ENCODE data around the gene PRELID3B. TPM values are rescaled to one million over a fixed set of nuclear protein-coding genes. Genes with fewer than 3 reads are reported as not detected.
A peak's percentile ranks its signal among the peaks of the same experiment; 100 is the strongest.

PRELID3B gene
- total RNA-seq, 1 donor from 2014 or later = 54.2 TPM

DNA sequence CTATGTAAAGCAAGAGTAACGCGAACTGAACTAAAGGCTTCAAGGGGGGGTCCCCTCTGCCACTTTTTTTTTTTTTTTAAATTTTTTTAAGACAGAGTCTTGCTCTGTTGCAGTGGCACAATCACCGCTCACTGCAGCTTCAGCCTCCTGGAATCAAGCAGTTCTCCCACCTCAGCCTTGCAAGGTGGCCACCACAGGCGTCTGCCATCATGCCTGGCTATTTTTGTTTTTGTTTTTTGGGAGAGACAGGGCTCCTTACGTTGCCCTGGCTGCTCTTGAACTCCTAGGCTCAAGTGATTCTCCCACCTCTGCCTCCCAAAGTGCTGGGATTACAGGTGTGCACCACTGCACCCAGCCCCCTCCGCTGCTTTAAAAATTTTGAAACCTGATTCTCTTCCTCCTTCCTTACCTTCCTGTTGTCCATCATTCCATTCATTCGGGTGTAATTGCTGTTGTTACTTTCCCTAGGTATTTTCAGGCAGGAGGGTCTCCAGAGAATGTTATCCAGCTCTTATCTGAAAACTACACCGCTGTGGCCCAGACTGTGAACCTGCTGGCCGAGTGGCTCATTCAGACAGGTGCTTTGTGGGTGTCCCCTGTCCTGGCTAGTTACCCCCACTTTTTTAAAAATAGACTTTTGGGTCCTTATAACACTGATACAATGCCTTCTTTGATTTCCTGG, 56.2 kb downstream of the PRELID3B start:
- Mint-ChIP-seq H3K27ac (peak overlapping the region; percentile 43), H3K36me3 (ENCODE audit: low read depth) (peaks cover 58% of the 10 kb centered on the region), H3K9me3 (no peaks in the 10 kb centered on the region), H3K4me3 (no peak overlapping the region), H3K27me3 (no peaks in the 10 kb centered on the region), H3K4me1 (peaks cover 31% of the 10 kb centered on the region)
- intact Hi-C loops (cut with micrococcal nuclease) = no loop called here
- ATAC-seq (ENCODE audit: low read depth) (no peak), DNase-seq (no peak)
- POLR2A ChIA-PET = interaction anchor here (0.6 kb wide), 1 partner anchor 18 kb away, joined by 3 read pairs; no protein-coding TSS in a partner anchor
- TF ChIP-seq, protein P1, sequence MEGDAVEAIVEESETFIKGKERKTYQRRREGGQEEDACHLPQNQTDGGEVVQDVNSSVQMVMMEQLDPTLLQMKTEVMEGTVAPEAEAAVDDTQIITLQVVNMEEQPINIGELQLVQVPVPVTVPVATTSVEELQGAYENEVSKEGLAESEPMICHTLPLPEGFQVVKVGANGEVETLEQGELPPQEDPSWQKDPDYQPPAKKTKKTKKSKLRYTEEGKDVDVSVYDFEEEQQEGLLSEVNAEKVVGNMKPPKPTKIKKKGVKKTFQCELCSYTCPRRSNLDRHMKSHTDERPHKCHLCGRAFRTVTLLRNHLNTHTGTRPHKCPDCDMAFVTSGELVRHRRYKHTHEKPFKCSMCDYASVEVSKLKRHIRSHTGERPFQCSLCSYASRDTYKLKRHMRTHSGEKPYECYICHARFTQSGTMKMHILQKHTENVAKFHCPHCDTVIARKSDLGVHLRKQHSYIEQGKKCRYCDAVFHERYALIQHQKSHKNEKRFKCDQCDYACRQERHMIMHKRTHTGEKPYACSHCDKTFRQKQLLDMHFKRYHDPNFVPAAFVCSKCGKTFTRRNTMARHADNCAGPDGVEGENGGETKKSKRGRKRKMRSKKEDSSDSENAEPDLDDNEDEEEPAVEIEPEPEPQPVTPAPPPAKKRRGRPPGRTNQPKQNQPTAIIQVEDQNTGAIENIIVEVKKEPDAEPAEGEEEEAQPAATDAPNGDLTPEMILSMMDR (IDR thresholded peaks at IDR 0.05) = no peak
- CTCF ChIA-PET = no interaction called here

DNA sequence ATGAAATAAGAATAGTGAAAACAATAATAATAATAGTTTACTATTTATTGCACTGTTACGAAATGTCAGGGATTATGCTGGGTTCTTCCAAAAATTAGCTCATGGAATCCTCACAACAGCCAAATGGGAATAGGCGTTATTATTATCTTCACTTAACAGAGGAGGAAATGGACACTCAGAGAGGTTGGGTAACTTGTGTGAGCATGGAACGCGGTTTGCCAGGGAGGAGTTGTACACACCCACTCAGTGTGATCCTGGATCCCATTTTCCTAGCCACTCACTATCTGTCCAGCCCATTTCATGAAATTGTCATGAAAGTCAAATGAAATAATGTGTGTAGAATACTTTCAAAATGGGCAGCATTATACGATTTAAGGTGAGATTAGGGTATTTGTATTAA, 56.9 kb downstream of the PRELID3B start:
- Mint-ChIP-seq H3K36me3 (ENCODE audit: low read depth) (peaks cover 50% of the 10 kb centered on the region), H3K9me3 (no peaks in the 10 kb centered on the region), H3K4me1 (peaks cover 31% of the 10 kb centered on the region), H3K27me3 (no peaks in the 10 kb centered on the region), H3K27ac (peak overlapping the region; percentile 18), H3K4me3 (no peak overlapping the region)
- ChIA-PET POLR2A (no interaction called here), CTCF (no interaction called here)
- TF ChIP-seq, protein P1 (IDR thresholded peaks at IDR 0.05) = no peak
- ATAC-seq (ENCODE audit: low read depth) = no peak
- no peak for DNase-seq
- intact Hi-C loops (cut with micrococcal nuclease) = no loop called here

DNA sequence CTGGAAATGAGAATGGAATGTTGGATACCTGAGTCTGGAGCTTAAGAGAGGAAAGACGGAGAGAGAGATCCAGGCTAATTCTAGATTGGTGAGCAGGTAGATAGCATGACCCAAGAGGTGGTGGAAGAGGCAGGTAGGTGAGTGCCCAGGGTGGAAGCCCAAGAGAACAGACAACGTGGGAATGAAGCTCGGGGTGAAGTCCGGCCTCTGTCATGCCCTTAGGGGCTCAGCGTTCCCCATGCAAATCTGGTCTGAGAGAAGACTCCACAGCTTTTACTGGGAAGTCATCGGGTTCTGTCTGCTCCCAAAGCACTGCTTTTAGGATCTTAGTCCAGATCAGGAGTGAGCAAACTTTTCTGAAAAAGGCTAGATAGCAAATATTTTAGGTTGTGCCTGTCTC, 57.9 kb downstream of the PRELID3B start:
- DNase-seq (no peak), ATAC-seq (ENCODE audit: low read depth) (no peak)
- H3K9me3 Mint-ChIP-seq = no peaks in the 10 kb centered on the region
- no peaks in the 10 kb centered on the region for H3K27me3 Mint-ChIP-seq
- ChIA-PET POLR2A (interaction anchor here (1.0 kb wide), 1 partner anchor 48 kb away, joined by 3 read pairs; the partner anchor contains the start of gene ATP5F1E), CTCF (no interaction called here)
- H3K36me3 Mint-ChIP-seq (ENCODE audit: low read depth) = peaks cover 43% of the 10 kb centered on the region
- H3K27ac Mint-ChIP-seq = peak overlapping the region; percentile 66
- TF ChIP-seq, protein P1 (IDR thresholded peaks at IDR 0.05) = no peak
- peaks cover 31% of the 10 kb centered on the region for H3K4me1 Mint-ChIP-seq
- intact Hi-C loops (cut with micrococcal nuclease) = loop anchor here (5.0 kb wide), 2 partner anchors 47 to 238 kb away; no protein-coding TSS in a partner anchor
- H3K4me3 Mint-ChIP-seq = no peak overlapping the region

Other genes with a start within 250 kb of the PRELID3B start
- gene GNAS-AS1, start 191.9 kb downstream of the PRELID3B start, total RNA-seq = 1.4 and 1.5 TPM in 2 replicates
- 784 and 849 TPM in 2 replicates for gene GNAS, start 190.1 kb downstream of the PRELID3B start, total RNA-seq
- gene NELFCD, start 61.5 kb downstream of the PRELID3B start, total RNA-seq = 97.2 and 107 TPM in 2 replicates
- gene CTSZ, start 35.5 kb downstream of the PRELID3B start, total RNA-seq = 262 and 278 TPM in 2 replicates
- gene TUBB1, start 23.4 kb downstream of the PRELID3B start, total RNA-seq = 0.05 and 0.09 TPM in 2 replicates
- 84.0 and 86.1 TPM in 2 replicates for gene ATP5F1E, start 10.5 kb downstream of the PRELID3B start, total RNA-seq
- 3.2 and 4.0 TPM in 2 replicates for gene ZNF831, start 121.0 kb upstream of the PRELID3B start, total RNA-seq